ENCODE data around the gene RABGAP1L. TPM values are rescaled to one million over a fixed set of nuclear protein-coding genes. Genes with fewer than 3 reads are reported as not detected.

Gene RABGAP1L
- total RNA-seq, 1 experiment from 2014 or later, result 57.4 TPM

DNA sequence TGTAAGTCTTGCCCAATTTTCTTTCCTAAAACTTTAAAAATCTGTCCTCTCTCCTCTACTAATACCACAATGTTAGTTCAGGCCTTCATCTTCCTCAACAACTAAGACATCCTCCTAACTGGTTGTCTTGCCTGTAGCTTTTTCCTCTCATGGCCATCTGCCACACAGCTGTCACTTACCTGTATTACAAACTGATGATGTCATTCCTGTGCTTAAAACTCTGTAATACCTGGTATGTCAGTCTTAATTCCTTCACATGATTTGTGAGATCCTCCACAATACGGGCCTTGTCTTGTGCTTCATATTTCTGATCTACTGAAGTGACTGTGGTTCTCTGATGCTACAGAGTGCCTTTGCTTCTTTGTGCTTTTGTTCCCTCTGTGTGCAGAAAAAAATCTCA lies 854.1 kb downstream of the RABGAP1L start:
- ChIA-PET CTCF (no interaction called here), POLR2A (ENCODE audit: unreplicated experiment) (interaction anchor here (0.7 kb wide), 1 partner anchor 108 kb away, joined by 3 read pairs; no protein-coding TSS in a partner anchor)
- Histone ChIP-seq H4K20me1 (ENCODE audit: insufficient read depth) (no peaks in the 10 kb centered on the region; the same call in 1 of the 2 replicates), H3K4me2 (no peak overlapping the region), H3K27me3 (ENCODE audit: insufficient read depth, low read depth) (no peaks in the 10 kb centered on the region), H2AFZ (no peak overlapping the region), H3K36me3 (ENCODE audit: low read depth) (peaks cover 23% of the 10 kb centered on the region), H3K79me2 (ENCODE audit: low read depth) (0 out of 2 replicates have a peak, but pooled peaks cover 2% of the 10 kb centered on the region), H3K4me1 (replicated peaks; ENCODE audit: insufficient read depth) (peaks cover 8% of the 10 kb centered on the region; the same call in 1 of the 2 replicates), H3K9me2 (ENCODE audit: insufficient read depth) (no peaks in the 10 kb centered on the region), H3K27ac (no peak overlapping the region), H3K9me3 (ENCODE audit: insufficient read depth, low read depth) (no peaks in the 10 kb centered on the region), H3K4me3 (no peak overlapping the region), H3F3A (ENCODE audit: insufficient read depth, low read depth) (peaks cover 21% of the 10 kb centered on the region; the same call in 1 of the 2 replicates)
- intact Hi-C loops (cut with micrococcal nuclease; ENCODE audit: unreplicated experiment), result no loop called here
- no peak for TF ChIP-seq EZH2 (IDR thresholded peaks at IDR 0.05; ENCODE audit: low read depth)
- TF ChIP-seq, protein P1, sequence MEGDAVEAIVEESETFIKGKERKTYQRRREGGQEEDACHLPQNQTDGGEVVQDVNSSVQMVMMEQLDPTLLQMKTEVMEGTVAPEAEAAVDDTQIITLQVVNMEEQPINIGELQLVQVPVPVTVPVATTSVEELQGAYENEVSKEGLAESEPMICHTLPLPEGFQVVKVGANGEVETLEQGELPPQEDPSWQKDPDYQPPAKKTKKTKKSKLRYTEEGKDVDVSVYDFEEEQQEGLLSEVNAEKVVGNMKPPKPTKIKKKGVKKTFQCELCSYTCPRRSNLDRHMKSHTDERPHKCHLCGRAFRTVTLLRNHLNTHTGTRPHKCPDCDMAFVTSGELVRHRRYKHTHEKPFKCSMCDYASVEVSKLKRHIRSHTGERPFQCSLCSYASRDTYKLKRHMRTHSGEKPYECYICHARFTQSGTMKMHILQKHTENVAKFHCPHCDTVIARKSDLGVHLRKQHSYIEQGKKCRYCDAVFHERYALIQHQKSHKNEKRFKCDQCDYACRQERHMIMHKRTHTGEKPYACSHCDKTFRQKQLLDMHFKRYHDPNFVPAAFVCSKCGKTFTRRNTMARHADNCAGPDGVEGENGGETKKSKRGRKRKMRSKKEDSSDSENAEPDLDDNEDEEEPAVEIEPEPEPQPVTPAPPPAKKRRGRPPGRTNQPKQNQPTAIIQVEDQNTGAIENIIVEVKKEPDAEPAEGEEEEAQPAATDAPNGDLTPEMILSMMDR (conservative IDR thresholded peaks at IDR 0.05), result no peak
- DNase-seq, result no peak
- no TSS peak for BruUV-seq (replicated peaks)

DNA sequence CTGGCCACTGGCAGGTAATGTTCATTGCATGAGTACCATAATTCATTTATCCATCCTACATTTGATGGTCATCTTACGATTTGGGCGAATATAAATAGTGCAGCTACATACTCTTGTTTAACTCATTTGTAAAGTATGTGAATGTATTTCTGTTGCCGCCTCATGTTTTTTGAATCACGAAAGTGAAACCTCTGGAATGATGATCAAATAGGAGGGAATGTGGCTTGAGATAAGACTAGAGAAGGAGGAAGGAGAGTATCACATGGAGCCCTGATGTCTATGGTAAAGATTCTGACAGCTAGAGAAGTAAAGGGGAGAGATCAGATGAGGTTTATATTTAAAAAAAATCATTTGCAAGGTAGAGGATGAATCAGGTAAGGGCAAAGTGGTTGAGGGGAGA lies 855.9 kb downstream of the RABGAP1L start:
- intact Hi-C loops (cut with micrococcal nuclease; ENCODE audit: unreplicated experiment), result no loop called here
- H3K36me3 ChIP-seq (ENCODE audit: low read depth), result 0 out of 2 replicates have a peak, but pooled peaks cover 19% of the 10 kb centered on the region
- H3K9me3 ChIP-seq (ENCODE audit: insufficient read depth, low read depth), result no peaks in the 10 kb centered on the region
- no peak overlapping the region for H3K27ac ChIP-seq
- H3K4me3 ChIP-seq, result no peak overlapping the region
- H3F3A ChIP-seq (ENCODE audit: insufficient read depth, low read depth), result peaks cover 13% of the 10 kb centered on the region; the same call in 1 of the 2 replicates
- no peaks in the 10 kb centered on the region for H3K79me2 ChIP-seq (ENCODE audit: low read depth)
- no TSS peak for BruUV-seq (replicated peaks)
- no peak for DNase-seq
- H3K27me3 ChIP-seq (ENCODE audit: insufficient read depth, low read depth), result no peaks in the 10 kb centered on the region
- POLR2A ChIA-PET (ENCODE audit: unreplicated experiment), result interaction anchor here (0.6 kb wide), 1 partner anchor 22 kb away, joined by 4 read pairs; no protein-coding TSS in a partner anchor
- H4K20me1 ChIP-seq (ENCODE audit: insufficient read depth), result no peaks in the 10 kb centered on the region
- H3K4me1 ChIP-seq (replicated peaks; ENCODE audit: insufficient read depth), result peaks cover 8% of the 10 kb centered on the region; the same call in 1 of the 2 replicates
- no peak overlapping the region for H3K4me2 ChIP-seq
- CTCF ChIA-PET, result no interaction called here
- TF ChIP-seq, protein P1 (conservative IDR thresholded peaks at IDR 0.05), result no peak
- no peak for TF ChIP-seq EZH2 (IDR thresholded peaks at IDR 0.05; ENCODE audit: low read depth)
- H3K9me2 ChIP-seq (ENCODE audit: insufficient read depth), result no peaks in the 10 kb centered on the region
- no peak overlapping the region for H2AFZ ChIP-seq

DNA sequence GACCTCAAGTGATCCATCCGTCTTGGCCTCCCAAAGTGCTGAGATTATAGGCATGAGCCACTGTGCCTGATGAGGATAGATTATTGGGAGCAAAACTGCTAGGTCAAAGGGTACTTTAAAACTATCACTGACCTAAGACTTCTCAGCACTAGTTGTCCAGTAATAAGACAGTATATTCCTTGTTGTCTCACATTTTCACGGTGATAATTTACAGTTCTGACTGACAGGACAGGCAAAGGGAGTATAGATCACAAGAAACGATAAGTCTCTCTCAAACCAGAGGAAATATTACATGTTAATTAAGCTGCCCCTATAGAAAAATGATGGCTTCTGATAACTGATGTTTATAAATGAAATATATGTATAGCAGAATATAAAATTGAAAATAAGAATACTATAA lies 860.2 kb downstream of the RABGAP1L start:
- Histone ChIP-seq H3K4me3 (no peak overlapping the region), H2AFZ (no peak overlapping the region), H3K27me3 (ENCODE audit: insufficient read depth, low read depth) (no peaks in the 10 kb centered on the region), H4K20me1 (ENCODE audit: insufficient read depth) (no peaks in the 10 kb centered on the region), H3F3A (ENCODE audit: insufficient read depth, low read depth) (no peaks in the 10 kb centered on the region), H3K36me3 (ENCODE audit: low read depth) (no peaks in the 10 kb centered on the region), H3K4me1 (replicated peaks; ENCODE audit: insufficient read depth) (peaks cover 12% of the 10 kb centered on the region; the same call in 1 of the 2 replicates), H3K79me2 (ENCODE audit: low read depth) (peaks cover 26% of the 10 kb centered on the region), H3K4me2 (no peak overlapping the region), H3K27ac (no peak overlapping the region), H3K9me3 (ENCODE audit: insufficient read depth, low read depth) (no peaks in the 10 kb centered on the region), H3K9me2 (ENCODE audit: insufficient read depth) (no peaks in the 10 kb centered on the region)
- no TSS peak for BruUV-seq (replicated peaks)
- intact Hi-C loops (cut with micrococcal nuclease; ENCODE audit: unreplicated experiment), result no loop called here
- POLR2A ChIA-PET (ENCODE audit: unreplicated experiment), result no interaction called here
- TF ChIP-seq, protein P1 (conservative IDR thresholded peaks at IDR 0.05), result no peak
- TF ChIP-seq EZH2 (IDR thresholded peaks at IDR 0.05; ENCODE audit: low read depth), result no peak
- CTCF ChIA-PET, result no interaction called here
- DNase-seq, result no peak
